Measurements from ENCODE around the gene OSTC.
"Not testable (repeated sequence)": the region's sequence is repeated elsewhere in the genome, so short reads cannot be mapped to it uniquely, and the experiment has no call there.

Gene OSTC

GRCh38 chr4:108649863-108650211 lies 562 bp upstream of the OSTC start:
- no peak for DNase-seq

- DNase-seq: no peak
These were observed 804 bp downstream of the OSTC start for GRCh38 chr4:108651014-108651791.

GRCh38 chr4:108662629-108663028 lies 12.2 kb downstream of the OSTC start:
- no peak for DNase-seq

- DNase-seq: no peak
These were observed 24.1 kb downstream of the OSTC start for GRCh38 chr4:108674356-108674977.

GRCh38 chr4:108681321-108681809 lies 31.0 kb downstream of the OSTC start:
- DNase-seq: no peak

- DNase-seq: no peak
These were observed 33.1 kb downstream of the OSTC start for GRCh38 chr4:108683479-108683878.

GRCh38 chr4:108685036-108685686 lies 34.8 kb downstream of the OSTC start:
- no peak for DNase-seq

- no peak for DNase-seq
These were observed 40.3 kb downstream of the OSTC start for GRCh38 chr4:108690738-108691137.

GRCh38 chr4:108693211-108693610 lies 42.8 kb downstream of the OSTC start:
- no peak for DNase-seq

GRCh38 chr4:108693819-108694218 lies 43.4 kb downstream of the OSTC start:
- no peak for DNase-seq

- DNase-seq: no peak
These were observed 44.0 kb downstream of the OSTC start for GRCh38 chr4:108694423-108694822.

- DNase-seq: no peak
These were observed 44.7 kb downstream of the OSTC start for GRCh38 chr4:108695062-108695461.

GRCh38 chr4:108696160-108696559 lies 45.8 kb downstream of the OSTC start:
- DNase-seq: no peak

GRCh38 chr4:108700081-108700757 lies 49.8 kb downstream of the OSTC start:
- DNase-seq: no peak

- no peak for DNase-seq
These were observed 52.6 kb downstream of the OSTC start for GRCh38 chr4:108702960-108703359.

GRCh38 chr4:108703370-108703769 lies 53.0 kb downstream of the OSTC start:
- DNase-seq: no peak

- DNase-seq: no peak
These were observed 53.6 kb downstream of the OSTC start for GRCh38 chr4:108703966-108704365.

GRCh38 chr4:108706289-108706688 lies 55.9 kb downstream of the OSTC start:
- DNase-seq: no peak

GRCh38 chr4:108709234-108709633 lies 58.8 kb downstream of the OSTC start:
- DNase-seq: no peak

- no peak for DNase-seq
These were observed 59.3 kb downstream of the OSTC start for GRCh38 chr4:108709722-108710121.

GRCh38 chr4:108710578-108710977 lies 60.2 kb downstream of the OSTC start:
- DNase-seq: not testable (repeated sequence)

- no peak for DNase-seq
These were observed 64.5 kb downstream of the OSTC start for GRCh38 chr4:108714880-108715279.

GRCh38 chr4:108716340-108716739 lies 65.9 kb downstream of the OSTC start:
- DNase-seq: no peak

Measured in CD4-positive, alpha-beta T cell treated with Interleukin-4 for 4 hours (primary cell).